IMR-90 (cell line): Measurements from ENCODE around the gene SHC4.
"Not testable (repeated sequence)": the region's sequence is repeated elsewhere in the genome, so short reads cannot be mapped to it uniquely, and the experiment has no call there.

Experiments
- BHLHE40 ChIP-seq: fragments of 150-350 bp; IDR thresholded peaks from 2 replicates; pipeline ENCODE4 v1.6.1; 2016; ENCODE audit warnings: mild to moderate bottlenecking, low read depth, low read length
- CEBPB ChIP-seq: IDR thresholded peaks from 2 replicates; pipeline ENCODE4 v1.6.1; 2012; ENCODE audit warnings: low read depth, low read length, improper control_type of control experiment
- CHD1 ChIP-seq: IDR thresholded peaks from 2 replicates; pipeline ENCODE4 v1.6.1; 2012; ENCODE audit warnings: low read depth, low read length, improper control_type of control experiment
- CTCF ChIP-seq: conservative IDR thresholded peaks from 2 replicates; pipeline ENCODE4 v1.5.1; 2012; ENCODE audit warnings: mild to moderate bottlenecking, low read depth, low read length, improper control_type of control experiment
- FOS ChIP-seq: fragments of 150-350 bp; IDR thresholded peaks from 2 replicates; pipeline ENCODE4 v1.6.1; 2016; ENCODE audit warnings: low read depth, low read length
- MAZ ChIP-seq: IDR thresholded peaks from 2 replicates; pipeline ENCODE4 v1.6.1; 2012; ENCODE audit warnings: low read depth, mild to moderate bottlenecking, low read length, improper control_type of control experiment, moderate library complexity, borderline replicate concordance
- MXI1 ChIP-seq: IDR thresholded peaks from 2 replicates; pipeline ENCODE4 v1.6.1; 2012; ENCODE audit warnings: low read depth, mild to moderate bottlenecking, low read length, moderate library complexity, borderline replicate concordance
- POLR2A ChIP-seq: IDR thresholded peaks from 2 replicates; pipeline ENCODE4 v1.6.1; 2012; ENCODE audit warnings: mild to moderate bottlenecking, low read depth, low read length
- RAD21 ChIP-seq: IDR thresholded peaks from 2 replicates; pipeline ENCODE4 v1.6.1; 2012; ENCODE audit warnings: low read length, improper control_type of control experiment
- RCOR1 ChIP-seq: IDR thresholded peaks from 2 replicates; pipeline ENCODE4 v1.6.1; 2012; ENCODE audit warnings: mild to moderate bottlenecking, low read length, improper control_type of control experiment; ENCODE audit not compliant: insufficient replicate concordance
- RFX5 ChIP-seq: IDR thresholded peaks from 2 replicates; pipeline ENCODE4 v1.8.0; 2012; ENCODE audit warnings: low read depth, mild to moderate bottlenecking, low read length, moderate library complexity
- SMC3 ChIP-seq: fragments of 150-350 bp; IDR thresholded peaks from 2 replicates; pipeline ENCODE4 v1.6.1; 2016; ENCODE audit warnings: low read depth, mild to moderate bottlenecking, antibody characterized with exemption, low read length, moderate library complexity
- USF2 ChIP-seq: fragments of 150-350 bp; IDR thresholded peaks from 2 replicates; pipeline ENCODE4 v1.6.1; 2017; ENCODE audit warnings: mild to moderate bottlenecking, antibody characterized with exemption, low read length, low read depth

GRCh38 chr15:48854434-48854833 is 109.3 kb downstream of the SHC4 start:
- not testable (repeated sequence) for TF ChIP-seq CTCF, BHLHE40, RFX5, CHD1, MXI1, RAD21, SMC3, FOS, POLR2A, MAZ, USF2, CEBPB, RCOR1
